SJCRH30 (cell line): ENCODE data around the gene SUPT6H. TPM values are rescaled to one million over a fixed set of nuclear protein-coding genes. Genes with fewer than 3 reads are reported as not detected.
"Not testable (repeated sequence)": the region's sequence is repeated elsewhere in the genome, so short reads cannot be mapped to it uniquely, and the experiment has no call there.

ENCODE experiments used
- DNase-seq, 2 experiments: peaks; one replicate each; pipeline ENCODE4 v3.0.0-alpha.2; 2015 to 2020
- H3K27ac ChIP-seq: fragments of 250-450 bp; sonication (Bioruptor Pico); 2 replicates; pipeline ENCODE4 v1.5.1; 2020; ENCODE audit warnings: mild to moderate bottlenecking, moderate library complexity
- H3K27me3 ChIP-seq: fragments of 250-450 bp; sonication (Bioruptor Pico); 2 replicates; pipeline ENCODE4 v1.5.1; 2020; ENCODE audit warnings: mild to moderate bottlenecking, moderate library complexity
- H3K36me3 ChIP-seq: fragments of 250-450 bp; sonication (Bioruptor Pico); 2 replicates; pipeline ENCODE4 v1.5.1; 2020; ENCODE audit warnings: mild to moderate bottlenecking, moderate library complexity
- H3K4me1 ChIP-seq: fragments of 250-450 bp; sonication (Bioruptor Pico); 2 replicates; pipeline ENCODE4 v1.5.1; 2020; ENCODE audit warnings: mild to moderate bottlenecking, moderate library complexity
- H3K4me3 ChIP-seq: fragments of 250-450 bp; sonication (Bioruptor Pico); 2 replicates; pipeline ENCODE4 v1.5.1; 2020; ENCODE audit warnings: mild to moderate bottlenecking, moderate library complexity
- H3K9me3 ChIP-seq: fragments of 250-450 bp; sonication (Bioruptor Pico); replicated peaks from 2 replicates; pipeline ENCODE4 v1.5.1; 2020; ENCODE audit warnings: mild to moderate bottlenecking, moderate library complexity
- total RNA-seq: library from RNA; depleted of rRNA; stranded (reverse); fragments of >200 nt; shearing (Covaris generic); gene quantifications from 2 replicates; pipeline ENCODE4 v1.2.3, GENCODE V29; 2014

The SUPT6H gene
- total RNA-seq, 1 experiment from 2014 or later = 66.3 TPM

- Histone ChIP-seq H3K36me3 (peaks cover 45% of the 10 kb centered on the region), H3K9me3 (no peaks in the 10 kb centered on the region), H3K4me1 (peaks cover 13% of the 10 kb centered on the region), H3K27ac (peak overlapping the region; percentile 89), H3K27me3 (no peaks in the 10 kb centered on the region), H3K4me3 (peak overlapping the region; percentile 96)
- DNase-seq = peak; percentile 78 to 79
These were observed 55.0 kb downstream of the SUPT6H start for GRCh38 chr17:28716740-28717577.

- peaks cover 16% of the 10 kb centered on the region for H3K4me1 ChIP-seq
- no peaks in the 10 kb centered on the region for H3K27me3 ChIP-seq
- DNase-seq = peak; percentile 96 to 97
- H3K36me3 ChIP-seq = peaks cover 50% of the 10 kb centered on the region
- no peaks in the 10 kb centered on the region for H3K9me3 ChIP-seq
- H3K4me3 ChIP-seq = peak within 1 kb of the TSS; percentile 96
- peak within 1 kb of the TSS; percentile 89 for H3K27ac ChIP-seq
These were observed 55.8 kb downstream of the SUPT6H start, which contains the start of gene RAB34 for GRCh38 chr17:28717578-28718332. Gene RAB34 (minus strand): TSS chr17:28717868. CDS start chr17:28717266, 602 bp downstream.

DNA sequence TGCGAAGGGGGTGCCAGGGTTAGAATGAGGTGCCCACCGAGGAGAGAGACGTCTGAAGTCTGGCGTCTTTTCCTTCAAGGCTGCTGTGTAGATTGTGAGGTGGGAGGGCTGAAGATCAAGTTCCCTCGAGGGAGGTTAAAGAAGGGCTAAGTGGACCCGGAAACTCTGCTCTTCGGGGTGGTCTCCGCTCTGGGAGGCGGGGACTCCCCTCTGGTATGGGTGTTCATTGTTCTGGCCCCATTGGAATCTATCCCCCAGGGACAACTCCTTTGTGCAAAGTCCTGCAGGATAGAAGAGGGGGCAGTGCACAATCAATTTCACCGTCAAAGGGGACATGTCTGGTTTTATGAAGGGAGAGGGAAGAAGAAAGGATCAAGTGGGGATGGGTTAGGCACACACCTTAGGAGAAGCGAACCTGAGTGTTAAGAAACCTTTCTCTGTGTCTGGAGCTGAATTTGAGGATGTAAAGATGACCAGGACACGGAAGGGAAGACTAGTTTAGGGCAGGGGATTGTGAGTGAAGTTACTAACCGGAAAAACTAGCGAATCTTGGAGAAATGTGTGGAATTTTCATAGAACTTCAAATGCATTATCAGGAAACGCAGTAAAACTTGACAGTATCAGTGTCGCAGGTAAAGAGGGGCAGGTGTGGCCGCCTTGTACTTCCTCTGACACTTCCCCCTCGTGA is 56.5 kb downstream of the SUPT6H start:
- Histone ChIP-seq H3K27me3 (no peaks in the 10 kb centered on the region), H3K27ac (peak overlapping the region; percentile 89), H3K9me3 (no peaks in the 10 kb centered on the region), H3K4me1 (peaks cover 16% of the 10 kb centered on the region), H3K36me3 (peaks cover 57% of the 10 kb centered on the region), H3K4me3 (peak overlapping the region; percentile 96)
- DNase-seq = peak; percentile 87 to 91

DNA sequence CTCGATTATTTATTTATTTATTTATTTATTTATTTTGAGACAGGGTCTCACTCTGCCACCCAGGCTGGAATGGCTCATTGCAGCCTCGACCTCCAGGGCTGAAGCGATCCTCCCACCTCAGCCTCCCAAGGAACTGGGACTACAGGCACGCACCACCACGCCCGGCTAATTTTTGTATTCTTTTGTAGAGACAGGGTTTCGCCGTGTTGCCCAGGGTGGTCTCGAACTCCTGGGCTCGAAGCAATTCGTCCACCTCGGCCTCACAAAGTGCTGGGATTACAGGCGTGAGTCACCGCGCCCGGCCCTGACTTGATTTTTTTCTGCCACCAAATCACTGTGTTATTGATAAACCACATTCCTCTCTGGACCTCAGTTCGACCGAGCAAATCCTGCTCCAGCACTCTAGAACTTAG is 57.0 kb downstream of the SUPT6H start:
- H3K27ac ChIP-seq = peak overlapping the region; percentile 89
- H3K36me3 ChIP-seq = peaks cover 57% of the 10 kb centered on the region
- H3K4me1 ChIP-seq = peaks cover 16% of the 10 kb centered on the region
- H3K9me3 ChIP-seq = no peaks in the 10 kb centered on the region
- no peaks in the 10 kb centered on the region for H3K27me3 ChIP-seq
- DNase-seq = no peak
- H3K4me3 ChIP-seq = peak overlapping the region; percentile 96

GRCh38 chr17:28720247-28720996 is 58.4 kb downstream of the SUPT6H start:
- H3K4me1 ChIP-seq = peaks cover 28% of the 10 kb centered on the region
- DNase-seq = no peak
- H3K9me3 ChIP-seq = no peaks in the 10 kb centered on the region
- peak overlapping the region; percentile 96 for H3K4me3 ChIP-seq
- peaks cover 50% of the 10 kb centered on the region for H3K36me3 ChIP-seq
- H3K27me3 ChIP-seq = no peaks in the 10 kb centered on the region
- peak overlapping the region; percentile 89 for H3K27ac ChIP-seq

- H3K27me3 ChIP-seq, DNase-seq, H3K9me3 ChIP-seq: not testable (repeated sequence)
- H3K27ac ChIP-seq = peak overlapping the region; percentile 89
- peak overlapping the region; percentile 96 for H3K4me3 ChIP-seq
- peaks cover 26% of the 10 kb centered on the region for H3K4me1 ChIP-seq
- peaks cover 49% of the 10 kb centered on the region for H3K36me3 ChIP-seq
These were observed 59.0 kb downstream of the SUPT6H start for GRCh38 chr17:28720997-28721329.

DNA sequence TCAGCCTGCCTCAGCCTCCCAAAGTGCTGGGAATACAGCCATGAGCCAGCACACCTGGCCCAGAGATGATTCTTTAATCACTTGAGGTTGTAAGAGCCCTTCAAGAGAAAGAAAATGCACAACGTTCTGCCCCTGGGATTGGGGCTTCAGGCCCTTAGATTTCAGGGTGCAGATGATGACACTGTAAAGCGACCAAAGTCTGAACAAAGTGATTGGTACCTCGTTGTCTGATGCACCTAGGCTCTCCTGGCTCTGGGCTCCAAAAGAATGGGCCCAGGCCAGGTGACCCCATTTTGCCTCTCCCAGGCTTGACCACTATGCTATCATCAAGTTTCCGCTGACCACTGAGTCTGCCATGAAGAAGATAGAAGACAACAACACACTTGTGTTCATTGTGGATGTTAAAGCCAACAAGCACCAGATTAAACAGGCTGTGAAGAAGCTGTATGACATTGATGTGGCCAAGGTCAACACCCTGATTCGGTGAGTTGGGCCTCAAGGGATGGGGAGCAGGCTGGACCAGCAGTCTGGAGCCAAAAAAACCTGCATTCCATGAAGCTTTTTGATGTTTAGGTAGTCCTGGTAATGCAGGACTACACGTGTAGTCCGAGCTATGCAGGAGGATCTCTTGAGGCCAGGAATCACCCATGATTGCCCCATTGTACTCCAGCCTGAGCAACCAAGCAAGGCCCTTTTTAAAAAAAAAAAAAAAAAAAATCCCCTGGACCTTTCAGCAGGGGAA is 60.6 kb downstream of the SUPT6H start:
- Histone ChIP-seq H3K4me1 (peaks cover 20% of the 10 kb centered on the region), H3K9me3 (no peaks in the 10 kb centered on the region), H3K36me3 (peaks cover 49% of the 10 kb centered on the region), H3K4me3 (no peak overlapping the region), H3K27ac (no peak overlapping the region), H3K27me3 (no peaks in the 10 kb centered on the region)
- DNase-seq = no peak

DNA sequence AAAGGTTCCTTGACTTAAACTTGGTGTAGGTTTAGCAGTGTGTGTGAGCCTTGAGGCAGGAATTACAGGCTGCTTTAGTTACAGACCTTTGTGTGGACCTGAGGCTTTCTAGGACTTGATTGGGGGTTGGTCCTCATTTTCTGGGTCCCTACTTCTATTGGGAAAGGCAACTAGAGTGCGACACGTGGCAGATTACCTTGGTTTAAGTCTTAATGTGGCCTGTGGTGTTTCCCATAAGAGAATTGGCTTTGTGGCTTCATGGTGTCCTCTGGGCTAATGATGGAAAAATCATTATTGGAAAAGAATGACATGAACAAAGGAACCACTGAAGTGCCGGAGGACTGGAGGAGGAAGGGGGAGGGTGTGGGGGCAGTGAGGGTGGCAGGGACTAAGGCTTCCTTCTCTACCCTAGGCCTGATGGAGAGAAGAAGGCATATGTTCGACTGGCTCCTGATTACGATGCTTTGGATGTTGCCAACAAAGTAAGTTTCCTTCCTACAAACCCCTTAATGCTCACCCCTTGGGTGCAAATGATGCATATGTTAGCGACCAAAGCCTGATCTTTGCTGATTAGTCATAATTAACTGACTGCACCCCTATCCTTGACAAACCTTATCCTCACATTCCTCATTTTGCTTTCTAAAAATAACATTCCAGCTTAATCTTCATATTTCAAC is 61.3 kb downstream of the SUPT6H start:
- peaks cover 49% of the 10 kb centered on the region for H3K36me3 ChIP-seq
- no peak for DNase-seq
- H3K9me3 ChIP-seq = no peaks in the 10 kb centered on the region
- H3K4me1 ChIP-seq = peaks cover 20% of the 10 kb centered on the region
- H3K4me3 ChIP-seq = no peak overlapping the region
- H3K27me3 ChIP-seq = no peaks in the 10 kb centered on the region
- no peak overlapping the region for H3K27ac ChIP-seq

GRCh38 chr17:28723836-28724499 is 62.0 kb downstream of the SUPT6H start:
- not testable (repeated sequence) for H3K4me3 ChIP-seq, H3K9me3 ChIP-seq, H3K27me3 ChIP-seq, H3K27ac ChIP-seq, DNase-seq
- H3K36me3 ChIP-seq = peaks cover 49% of the 10 kb centered on the region
- H3K4me1 ChIP-seq = peaks cover 20% of the 10 kb centered on the region

DNA sequence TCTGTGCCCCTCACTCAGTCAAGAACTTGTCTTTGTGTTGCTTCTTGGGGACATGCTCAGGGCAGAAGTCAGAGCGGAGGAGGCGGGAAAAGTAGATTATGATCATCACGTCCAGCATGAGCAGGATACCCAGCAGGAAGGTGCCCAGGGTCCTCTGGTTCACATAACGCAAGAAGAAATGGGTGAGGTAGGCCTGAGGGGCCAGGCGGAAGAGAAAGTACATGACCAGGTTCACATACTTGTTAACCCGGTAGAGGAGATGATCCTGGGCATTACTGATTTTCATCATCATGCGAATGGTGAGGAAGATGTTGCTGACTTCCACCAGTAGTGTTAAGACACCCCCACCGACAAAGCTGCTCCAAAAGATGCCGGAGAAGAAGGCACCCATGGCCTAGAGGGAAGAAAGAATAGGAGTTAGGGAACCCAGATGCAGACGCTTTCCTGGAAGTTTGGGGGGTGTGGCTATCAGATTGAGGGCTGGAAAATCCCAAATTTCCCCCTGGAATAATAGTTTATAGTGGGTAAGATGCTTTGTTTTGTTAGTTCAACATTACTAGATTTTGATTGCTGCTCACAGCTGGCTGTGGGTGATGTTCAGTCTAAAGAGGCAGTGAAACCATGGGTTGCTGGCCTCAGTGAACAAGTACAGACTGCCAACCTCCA is 62.6 kb downstream of the SUPT6H start:
- Histone ChIP-seq H3K27me3 (no peaks in the 10 kb centered on the region), H3K4me3 (peak overlapping the region; percentile 80), H3K36me3 (peaks cover 49% of the 10 kb centered on the region), H3K27ac (peak overlapping the region; percentile 61), H3K9me3 (no peaks in the 10 kb centered on the region), H3K4me1 (peaks cover 20% of the 10 kb centered on the region)
- DNase-seq = peak in 1 of 2 experiments; percentile 40

GRCh38 chr17:28725166-28725659 is 63.2 kb downstream of the SUPT6H start:
- H3K27ac ChIP-seq = peak overlapping the region; percentile 61
- no peaks in the 10 kb centered on the region for H3K27me3 ChIP-seq
- peaks cover 45% of the 10 kb centered on the region for H3K36me3 ChIP-seq

DNA sequence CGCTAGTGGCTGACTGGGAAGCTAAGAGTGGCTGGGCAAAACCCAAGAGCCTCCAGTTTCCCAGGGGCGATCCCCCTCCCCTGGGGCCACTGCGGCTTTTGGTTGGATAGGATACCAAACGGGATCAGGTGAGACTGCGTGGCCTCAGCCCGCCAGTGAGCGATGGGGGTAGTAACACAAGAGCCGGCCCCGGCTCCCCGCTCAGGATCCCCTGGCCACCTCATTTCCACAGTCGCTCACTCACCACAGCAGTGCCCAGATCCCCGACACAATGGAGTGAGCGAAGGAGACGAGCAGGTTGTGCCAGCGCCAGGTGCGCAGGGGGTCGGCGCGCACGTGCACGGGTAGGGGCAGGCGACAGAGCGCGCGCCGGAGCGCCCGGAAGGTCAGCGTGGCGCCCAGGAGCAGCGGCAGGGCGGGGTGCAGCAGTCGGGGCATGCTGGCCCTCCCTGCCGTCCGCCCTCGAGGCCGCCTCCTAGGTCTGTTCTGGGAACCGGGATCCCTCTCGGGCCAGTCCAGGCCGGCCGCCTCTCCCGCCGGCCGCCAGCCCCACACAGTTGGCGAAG is 63.7 kb downstream of the SUPT6H start:
- Histone ChIP-seq H3K27ac (peak overlapping the region; percentile 61), H3K36me3 (peaks cover 40% of the 10 kb centered on the region), H3K4me3 (peak overlapping the region; percentile 80), H3K27me3 (no peaks in the 10 kb centered on the region), H3K9me3 (no peaks in the 10 kb centered on the region), H3K4me1 (peaks cover 20% of the 10 kb centered on the region)
- peak; percentile 95 for DNase-seq

More at GRCh38 chr17:28725166-28725659, 63.2 kb downstream of the SUPT6H start:
- peak in 1 of 2 experiments; percentile 82 for DNase-seq
- H3K4me3 ChIP-seq = peak overlapping the region; percentile 80
- H3K9me3 ChIP-seq = no peaks in the 10 kb centered on the region
- H3K4me1 ChIP-seq = peaks cover 20% of the 10 kb centered on the region
